ENCODE data around the gene SLC35A4. TPM values are rescaled to one million over a fixed set of nuclear protein-coding genes. Genes with fewer than 3 reads are reported as not detected.

The SLC35A4 gene
- total and polyA plus RNA-seq, 2 of the 8 experiments (the other 6 are each of a cell fraction or from before 2014, with no cell fraction given): 78.6 to 133 TPM

DNA sequence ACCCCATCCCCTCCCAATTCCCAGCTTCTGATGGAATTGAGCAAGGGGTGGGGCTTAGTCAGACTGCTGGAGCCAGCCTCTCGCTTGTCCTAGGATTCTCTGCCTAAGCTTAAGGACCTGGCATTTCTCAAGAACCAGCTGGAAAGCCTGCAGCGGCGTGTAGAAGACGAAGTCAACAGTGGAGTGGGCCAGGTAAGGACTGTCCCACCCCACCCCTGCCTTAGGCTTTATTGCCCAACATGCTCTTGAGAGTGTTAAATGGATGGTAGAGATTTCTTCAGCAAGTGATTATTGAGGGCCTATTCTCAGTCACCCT is 1.1 kb downstream of the SLC35A4 start:
- H2BK120ac ChIP-seq (replicated peaks; ENCODE audit: low read depth, low read length): no peak overlapping the region
- H2AK5ac ChIP-seq (ENCODE audit: low read depth, low read length): no peak overlapping the region
- H4K20me1 ChIP-seq (replicated peaks in 1 of 2; ENCODE audit: control insufficient read depth in 1 of 2, insufficient read depth in 2 of 2, low read length in 2 of 2): no peaks in the 10 kb centered on the region
- H3K14ac ChIP-seq (ENCODE audit: insufficient read length): no peak overlapping the region
- H2BK12ac ChIP-seq (ENCODE audit: low read depth, low read length): no peak overlapping the region
- H4K8ac ChIP-seq (ENCODE audit: extremely low read depth, insufficient read depth, low read length): no peak overlapping the region
- CTCF ChIA-PET (ENCODE audit: partially characterized antibody): interaction anchor here (0.6 to 3.4 kb wide), 3 partner anchors 12 to 203 kb away, joined by 3 to 20 read pairs (median 3); no protein-coding TSS in a partner anchor
- H3K23ac ChIP-seq (ENCODE audit: insufficient read length): no peak overlapping the region
- H3K9ac ChIP-seq (replicated peaks in 1 of 4; ENCODE audit: extremely low read depth in 1 of 4, low read depth in 3 of 4, low read length in 3 of 4): no peak overlapping the region
- no peak overlapping the region for H4K91ac ChIP-seq (replicated peaks; ENCODE audit: insufficient read length, low read length)
- H3K27me3 ChIP-seq (replicated peaks in 1 of 4; ENCODE audit: control insufficient read depth in 3 of 4, extremely low read depth in 1 of 4, insufficient read depth in 3 of 4, low read length in 3 of 4): no peaks in the 10 kb centered on the region; a peak in 1 of 7 replicates
- no peak overlapping the region for H3K18ac ChIP-seq (ENCODE audit: extremely low read depth, low read length)
- no peak overlapping the region for H2BK15ac ChIP-seq (ENCODE audit: low read length)
- H3K4me1 ChIP-seq (replicated peaks in 1 of 4; ENCODE audit: control insufficient read depth in 3 of 4, insufficient read depth in 4 of 4, low read length in 3 of 4): peaks cover 0 to 11% (median 4%) of the 10 kb centered on the region in 4 experiments; a peak in 5 of 7 replicates
- no peak overlapping the region for H3K27ac ChIP-seq (ENCODE audit: low read depth, low read length)
- H3K4me3 ChIP-seq (ENCODE audit: extremely low read depth in 1 of 4, insufficient read depth in 2 of 4, low read depth in 3 of 4, low read length in 4 of 4): peak overlapping the region in 1 of 4 experiments; percentile 90; a peak in 2 of 8 replicates
- 85% methylated on average over 4 of the region's 4 CpGs; no CpG with 5 or more reads in 1 of the 2 experiments for WGBS, 2 experiments (ENCODE audit: extremely low coverage in 1 of 2, insufficient coverage in 1 of 2, insufficient read length in 1 of 2, insufficient replicate concordance in 2 of 2, low coverage in 1 of 2, low lambda C conversion rate in 2 of 2, missing lambda C conversion rate in 1 of 2)
- DNase-seq (ENCODE audit: low read depth in 1 of 2, low spot score in 2 of 2) (no peak), FAIRE-seq (no peak)
- no peak for TF ChIP-seq CHD1 (IDR thresholded peaks at IDR 0.05; ENCODE audit: low read depth, low read length)
- no peak for TF ChIP-seq TBP (IDR thresholded peaks at IDR 0.05; ENCODE audit: low read depth, low read length)
- no peak for TF ChIP-seq CTBP2 (IDR thresholded peaks at IDR 0.05; ENCODE audit: borderline replicate concordance, insufficient read depth, insufficient read length, low read length)
- TF ChIP-seq CBX8 (IDR thresholded peaks at IDR 0.05; ENCODE audit: borderline replicate concordance, low read depth, low read length): no peak
- H3K79me2 ChIP-seq (ENCODE audit: control insufficient read depth in 1 of 2, insufficient read depth in 2 of 2, low read length in 2 of 2): peaks cover 3 to 9% of the 10 kb centered on the region in 2 experiments; a peak in 3 of 4 replicates
- peaks cover 14% of the 10 kb centered on the region for H3K23me2 ChIP-seq (ENCODE audit: low read depth, low read length)
- H3K4me2 ChIP-seq (ENCODE audit: insufficient read depth in 1 of 2, low read depth in 2 of 2, low read length in 2 of 2): peak overlapping the region; percentile 90 to 98; a peak in 3 of 4 replicates
- H2BK5ac ChIP-seq (ENCODE audit: low read depth, low read length): no peak overlapping the region
- H3K56ac ChIP-seq (replicated peaks; ENCODE audit: insufficient read length, low read depth, low read length): no peak overlapping the region
- no peak overlapping the region for H2AFZ ChIP-seq (ENCODE audit: low read length)
- POLR2A ChIA-PET (ENCODE audit: partially characterized antibody): interaction anchor here (1.0 to 10.0 kb wide), 5 partner anchors 9 to 77 kb away, joined by 3 to 94 read pairs (median 4); partner anchors contain the start of genes EIF4EBP3, SRA1 and TMCO6
- H4K5ac ChIP-seq (ENCODE audit: insufficient read length, low read depth, low read length): no peak overlapping the region
- H3K4ac ChIP-seq (replicated peaks; ENCODE audit: insufficient read length, low read depth, low read length): no peak overlapping the region
- H2BK20ac ChIP-seq (ENCODE audit: low read length): no peak overlapping the region
- peaks cover 0 to 18% (median 13%) of the 10 kb centered on the region in 4 experiments; a peak in 4 of 8 replicates for H3K36me3 ChIP-seq (ENCODE audit: control insufficient read depth in 2 of 4, insufficient read depth in 4 of 4, low read length in 3 of 4)
- H3K9me3 ChIP-seq (ENCODE audit: insufficient read depth in 2 of 2, low read depth in 1 of 2, low read length in 1 of 2): no peaks in the 10 kb centered on the region
- peaks cover 7% of the 10 kb centered on the region for H3K79me1 ChIP-seq (ENCODE audit: low read depth, low read length)
